H1 (cell line): ENCODE data around the gene EIF2AK2.

Source experiments
- ATF3 ChIP-seq: IDR thresholded peaks from 2 replicates; pipeline ENCODE4 v1.6.1; 2011; ENCODE audit warnings: low read depth, mild to moderate bottlenecking, low read length; ENCODE audit not compliant: insufficient read depth
- JUN ChIP-seq: IDR thresholded peaks from 2 replicates; pipeline ENCODE4 v1.6.1; 2011; ENCODE audit warnings: low read depth, mild to moderate bottlenecking, improper control_type of control experiment, low read length
- RAD21 ChIP-seq, 2 experiments: IDR thresholded peaks in 1 of 2; conservative IDR thresholded peaks in 1 of 2; 2 replicates each; pipeline ENCODE4 v1.6.1; 2011; ENCODE audit warnings: low read depth in 2 of 2, low read length in 2 of 2, improper control_type of control experiment in 1 of 2, inconsistent platforms in 1 of 2, mild to moderate bottlenecking in 1 of 2, moderate library complexity in 1 of 2
- SP4 ChIP-seq: IDR thresholded peaks from 2 replicates; pipeline ENCODE4 v1.6.1; 2012; ENCODE audit warnings: low read length, inconsistent platforms
- YY1 ChIP-seq: IDR thresholded peaks from 2 replicates; pipeline ENCODE4 v1.6.1; 2011; ENCODE audit warnings: low read depth, mild to moderate bottlenecking, low read length

GRCh38 chr2:37142546-37142945 lies 14.2 kb downstream of the EIF2AK2 start:
- TF ChIP-seq RAD21 (IDR thresholded peaks at IDR 0.05 in 1 of 2, conservative IDR thresholded peaks at IDR 0.05 in 1 of 2; ENCODE audit: low read depth in 2 of 2, low read length in 2 of 2) (no peak), YY1 (no peak), JUN (no peak), ATF3 (no peak), SP4 (no peak)
